Embryonic facial prominence (tissue), 1 donor: ENCODE data around the gene BOD1L1.
"Not testable (repeated sequence)": the region's sequence is repeated elsewhere in the genome, so short reads cannot be mapped to it uniquely, and the experiment has no call there.

Experiments
- DNase-seq: peaks from one replicate; pipeline ENCODE4 v3.0.0-alpha.2; 2016; ENCODE audit errors: extremely low spot score

BOD1L1 gene

DNA sequence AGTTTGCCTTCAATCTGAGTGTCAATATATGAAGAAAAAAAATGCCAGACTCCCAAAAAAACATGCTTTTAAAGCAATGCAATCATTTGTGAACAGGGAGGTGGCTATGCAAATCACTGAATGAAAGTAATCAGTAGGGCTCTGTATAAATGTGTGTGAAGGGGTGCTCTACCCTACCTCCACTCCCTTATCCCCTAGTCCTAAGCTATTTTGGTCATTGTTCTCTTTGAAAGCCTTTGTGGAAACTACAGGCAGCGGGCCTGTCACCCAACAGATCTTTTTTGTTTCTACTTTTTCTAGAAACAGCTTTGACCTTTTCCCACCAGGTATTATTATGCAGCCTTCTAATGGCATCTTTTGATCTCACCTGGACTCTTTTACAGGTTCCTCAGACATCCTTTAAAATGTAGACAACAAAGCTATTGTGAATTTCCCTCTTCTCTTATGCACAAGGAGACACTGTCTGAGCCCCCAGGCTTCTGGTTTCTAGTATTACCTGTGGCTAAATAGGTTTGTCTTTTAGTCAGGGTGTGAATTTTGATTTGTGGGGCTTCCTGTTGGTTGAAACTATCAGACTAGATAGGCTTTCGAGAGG lies 9.2 kb downstream of the BOD1L1 start:
- no peak for DNase-seq

- no peak for DNase-seq
Observed at GRCh38 chr4:13617801-13618200, 9.7 kb downstream of the BOD1L1 start.

DNA sequence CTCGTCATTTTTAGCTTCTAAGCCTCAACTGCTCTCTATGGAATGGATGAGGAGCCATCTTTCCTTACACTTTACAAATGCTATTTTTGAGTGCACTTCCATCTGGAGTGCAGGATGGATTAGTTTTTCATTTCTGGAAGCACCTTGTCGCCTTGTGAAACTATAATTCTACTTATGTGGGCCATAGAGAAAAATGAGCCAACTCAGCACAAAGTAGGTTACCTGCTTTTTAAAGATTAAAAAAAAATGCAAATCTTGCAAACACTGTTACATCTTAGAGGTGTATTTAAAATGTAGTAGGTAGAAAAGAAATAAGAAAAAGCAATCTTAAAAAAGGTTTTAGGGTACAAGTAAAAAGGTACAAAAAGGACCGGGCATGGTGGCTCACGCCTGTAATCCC lies 10.9 kb downstream of the BOD1L1 start:
- no peak for DNase-seq

- no peak for DNase-seq
Observed at GRCh38 chr4:13615161-13615560, 12.4 kb downstream of the BOD1L1 start.

- DNase-seq: no peak
Observed at GRCh38 chr4:13612569-13612968, 15.0 kb downstream of the BOD1L1 start.

GRCh38 chr4:13611283-13611842 lies 16.2 kb downstream of the BOD1L1 start:
- DNase-seq: no peak

- DNase-seq: no peak
Observed at GRCh38 chr4:13605330-13605729, 22.2 kb downstream of the BOD1L1 start.

DNA sequence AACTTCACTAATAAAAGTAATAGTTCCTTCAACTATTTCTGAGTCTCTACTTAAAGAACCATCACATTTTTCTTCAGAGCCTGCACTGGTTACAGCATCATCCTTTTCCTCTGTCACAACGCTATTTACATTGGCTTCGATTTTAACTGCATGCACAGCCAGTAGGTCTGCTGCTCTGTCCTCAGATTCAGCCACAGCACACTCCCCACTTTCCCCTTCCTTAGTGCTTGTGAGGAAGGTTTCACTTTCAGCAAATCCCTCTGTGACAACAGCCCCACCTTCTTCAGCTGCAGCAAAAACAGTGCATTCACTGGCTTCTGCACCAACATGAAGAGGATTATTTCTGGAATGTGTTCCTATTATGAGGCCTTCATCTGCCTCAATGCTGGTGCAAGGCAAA lies 25.7 kb downstream of the BOD1L1 start:
- no peak for DNase-seq

GRCh38 chr4:13601048-13601447 lies 26.5 kb downstream of the BOD1L1 start:
- DNase-seq: no peak

GRCh38 chr4:13599159-13599558 lies 28.4 kb downstream of the BOD1L1 start:
- no peak for DNase-seq

DNA sequence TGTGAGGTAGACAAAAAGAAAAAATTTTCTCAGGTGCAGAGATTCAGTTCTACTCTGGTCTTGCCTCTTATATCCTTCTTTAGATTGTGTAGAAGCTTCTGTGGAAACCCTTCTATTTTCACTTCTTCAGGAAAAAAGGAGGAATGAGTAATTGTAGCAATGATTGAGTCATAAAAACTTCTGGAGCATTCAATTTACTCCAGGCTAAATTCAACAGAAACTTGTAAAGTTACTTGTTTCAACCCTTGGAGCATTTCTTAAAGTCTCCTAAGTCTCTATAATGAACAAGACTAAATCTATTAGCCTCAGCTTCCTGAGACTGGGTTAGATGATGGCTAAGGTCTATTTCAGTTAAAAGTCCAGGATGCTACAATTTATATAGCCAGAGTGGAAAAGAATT lies 29.9 kb downstream of the BOD1L1 start:
- DNase-seq: no peak

DNA sequence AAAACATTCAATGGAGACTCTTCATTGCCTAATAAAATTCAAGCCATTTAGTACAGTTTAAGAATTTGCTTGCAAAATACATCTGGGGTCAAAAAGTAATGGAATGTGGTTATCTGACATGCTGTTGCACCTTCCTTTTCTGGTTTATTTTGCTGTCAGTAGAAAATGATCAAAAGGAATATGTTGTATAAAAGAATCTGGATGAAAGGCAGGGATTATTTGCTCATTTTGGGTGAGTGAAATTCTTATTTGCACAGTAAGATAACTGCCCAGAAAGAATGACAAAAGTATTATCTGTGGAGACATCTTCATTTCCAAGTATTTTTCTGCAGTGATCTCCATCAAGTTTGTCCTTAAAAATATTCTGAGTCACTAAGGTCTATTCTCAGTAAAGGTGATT lies 30.4 kb downstream of the BOD1L1 start:
- no peak for DNase-seq

DNA sequence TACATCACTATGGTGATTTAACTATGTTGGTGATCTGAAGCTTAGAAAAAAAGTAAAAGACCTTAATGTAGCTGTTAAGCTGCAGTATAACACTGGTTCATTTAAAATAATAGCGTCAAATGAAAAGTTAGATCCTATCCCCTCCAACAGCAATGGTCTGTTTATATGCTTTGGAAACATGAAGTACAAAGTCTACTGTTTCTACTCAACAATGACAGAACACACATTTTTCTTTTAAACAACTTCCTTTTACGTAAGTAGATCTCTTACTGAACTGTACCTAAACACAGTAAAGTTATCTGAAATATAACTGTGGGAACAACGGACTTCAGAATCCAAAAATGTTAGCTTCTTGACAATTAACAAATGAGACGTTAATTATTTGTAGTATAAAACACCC lies 35.3 kb downstream of the BOD1L1 start:
- DNase-seq: no peak

GRCh38 chr4:13590766-13591165 lies 36.8 kb downstream of the BOD1L1 start:
- DNase-seq: no peak

DNA sequence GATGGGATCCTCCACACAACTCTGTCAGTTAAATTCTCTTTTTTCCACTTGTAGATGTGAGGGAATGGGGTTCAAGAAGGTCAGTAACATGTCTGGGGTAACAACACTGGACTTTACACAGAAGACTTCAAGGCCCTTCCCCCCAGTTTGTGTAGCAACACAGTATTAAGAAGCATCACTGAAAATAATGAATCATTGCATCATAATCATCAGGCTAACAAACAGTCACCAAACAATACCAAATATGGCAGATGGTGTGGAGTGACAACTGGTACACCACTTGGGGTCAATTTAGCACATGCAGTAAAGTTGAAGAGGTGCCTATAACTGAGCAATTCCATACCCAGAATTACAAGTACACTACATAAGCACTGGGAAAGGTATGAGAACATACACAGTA lies 38.6 kb downstream of the BOD1L1 start:
- no peak for DNase-seq

DNA sequence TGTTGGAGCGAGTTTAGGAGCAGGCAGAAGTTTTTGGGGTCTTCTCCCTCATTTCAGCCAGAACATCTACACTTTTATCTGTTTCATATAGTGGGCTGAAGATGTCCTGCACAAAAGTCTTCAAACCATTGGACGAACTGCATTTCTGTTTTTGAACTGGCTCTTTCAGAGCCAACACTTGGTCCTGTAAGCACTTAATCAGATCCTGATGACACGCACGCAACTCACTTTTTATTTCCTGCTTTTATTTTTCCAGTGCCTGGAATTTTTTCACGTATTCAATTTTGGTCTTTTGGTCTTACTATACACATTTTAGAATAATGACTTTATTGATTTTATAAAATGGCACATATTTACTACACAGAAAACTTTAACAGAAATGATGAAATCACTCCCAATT lies 43.0 kb downstream of the BOD1L1 start:
- DNase-seq: no peak

- no peak for DNase-seq
Observed at GRCh38 chr4:13580036-13580435, 47.5 kb downstream of the BOD1L1 start.

DNA sequence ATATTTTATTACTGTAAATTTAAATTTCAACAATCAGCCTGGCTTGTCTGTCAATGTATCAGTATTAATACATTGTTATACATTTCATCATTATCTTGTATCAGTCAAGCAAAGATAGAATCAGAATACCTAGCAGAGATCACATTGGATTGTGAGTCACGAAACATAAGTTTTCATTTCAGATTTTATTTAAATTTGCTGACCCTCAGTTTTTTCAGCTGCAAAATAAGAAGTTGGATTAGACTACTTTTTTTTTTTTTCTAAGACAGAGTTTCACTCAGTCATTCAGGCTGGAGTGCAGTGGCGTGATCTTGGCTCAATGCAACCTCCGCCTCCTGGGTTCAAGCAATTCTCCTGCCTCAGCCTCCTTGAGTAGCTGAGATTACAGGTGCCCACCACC lies 49.9 kb downstream of the BOD1L1 start:
- DNase-seq: no peak

DNA sequence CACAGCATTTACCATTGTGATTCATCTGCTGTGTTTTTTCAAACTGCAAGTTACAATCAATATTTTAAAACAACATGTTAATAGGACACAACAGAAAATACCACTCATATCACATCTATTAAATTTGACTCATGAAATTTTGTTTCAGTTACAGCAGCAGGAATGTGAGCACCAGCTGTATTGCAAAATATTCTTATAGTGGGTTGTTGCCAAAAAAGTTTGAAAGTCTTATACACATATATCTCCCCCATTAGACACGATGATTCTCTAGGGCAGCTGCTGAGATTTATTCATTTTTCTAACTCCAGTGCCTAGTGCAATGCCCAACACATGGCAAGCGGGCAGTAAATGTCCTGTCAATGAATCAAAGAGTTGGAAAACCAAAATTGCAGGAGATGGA lies 56.6 kb downstream of the BOD1L1 start:
- no peak for DNase-seq

DNA sequence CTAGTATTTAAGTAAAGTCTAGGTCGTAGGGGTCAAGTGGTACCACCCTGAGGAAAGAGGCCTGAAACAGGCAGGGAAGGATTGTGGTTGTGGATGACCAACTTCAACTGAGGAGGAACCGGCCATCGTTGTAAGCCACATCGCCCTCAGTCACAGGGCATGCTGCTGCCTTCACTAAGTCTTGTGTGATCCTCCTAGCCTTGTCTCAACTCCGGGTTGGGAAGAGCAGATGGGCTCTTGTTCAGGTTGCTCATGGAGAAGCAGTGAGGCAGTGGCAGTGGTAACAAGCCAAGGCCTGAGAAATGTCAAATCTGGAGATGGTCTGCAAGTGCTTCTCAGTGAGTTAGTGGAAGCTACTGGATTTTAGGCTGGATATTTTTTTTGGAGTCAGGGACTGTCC lies 60.4 kb downstream of the BOD1L1 start:
- DNase-seq: no peak

DNA sequence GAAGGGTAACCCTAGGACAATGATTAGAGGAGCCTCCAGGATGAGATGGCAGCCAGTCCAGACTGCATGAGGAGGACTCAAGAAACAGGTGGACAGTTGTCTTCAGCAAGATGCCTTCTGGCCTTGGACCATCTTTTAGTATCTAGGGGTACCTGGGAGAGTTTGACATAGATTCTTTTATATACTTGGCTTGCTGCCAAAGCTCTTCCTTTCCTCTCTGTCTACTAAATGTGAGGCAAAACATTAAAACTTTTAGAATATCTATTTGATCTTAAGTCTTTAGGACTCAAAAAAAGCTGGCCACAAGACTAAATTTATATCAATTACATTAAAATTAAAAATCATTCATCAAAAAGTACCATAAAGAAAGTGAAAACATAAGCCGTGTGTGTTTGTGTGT lies 64.6 kb downstream of the BOD1L1 start:
- DNase-seq: no peak

DNA sequence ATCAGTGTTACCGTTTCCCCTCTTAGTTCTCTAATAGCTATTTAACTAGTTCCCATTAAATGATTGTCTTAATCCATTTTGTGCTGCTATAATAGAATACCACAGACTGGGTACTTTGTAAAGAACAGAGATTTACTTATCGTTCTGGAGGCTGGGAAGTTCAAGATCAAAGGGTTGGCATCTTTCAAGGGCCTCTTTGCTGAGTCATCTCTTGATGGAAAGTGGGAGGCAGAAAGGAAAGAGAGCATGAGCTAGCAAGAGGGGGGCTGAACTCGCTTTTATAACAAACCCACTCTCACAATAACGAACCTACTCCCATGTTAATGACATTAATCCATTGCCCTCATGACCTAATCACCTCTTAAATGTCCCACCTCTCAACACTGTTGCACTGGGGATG lies 65.9 kb downstream of the BOD1L1 start:
- DNase-seq: no peak

- not testable (repeated sequence) for DNase-seq
Observed at GRCh38 chr4:13560111-13560510, 67.4 kb downstream of the BOD1L1 start.

DNA sequence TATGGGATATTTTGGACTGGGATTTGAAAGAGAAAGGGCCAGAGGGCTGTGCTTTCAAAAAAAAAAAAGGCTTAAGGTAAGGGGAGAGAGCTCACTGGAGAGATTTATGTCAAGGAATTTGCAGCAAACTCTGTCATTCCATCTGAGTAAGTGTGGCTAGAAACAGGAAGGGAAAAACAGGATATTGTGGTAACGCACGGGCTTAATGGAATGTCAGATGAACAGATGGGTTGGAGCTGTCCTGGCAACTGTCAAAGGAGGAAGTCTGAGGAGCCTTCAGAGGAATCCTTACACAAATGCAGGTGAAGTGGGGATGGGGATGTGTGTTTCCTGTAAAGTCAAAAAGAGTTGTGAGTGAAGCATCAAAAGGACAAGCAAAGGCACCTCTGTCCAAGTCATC lies 68.1 kb downstream of the BOD1L1 start:
- no peak for DNase-seq
